CMK (cell line): ENCODE measurements around the gene ZFP1.
"Not testable (repeated sequence)": the region's sequence is repeated elsewhere in the genome, so short reads cannot be mapped to it uniquely, and the experiment has no call there.

Experiments used
- DNase-seq: peaks from one replicate; pipeline ENCODE4 v3.0.0-alpha.2; 2010; ENCODE audit warnings: low read depth

ZFP1 gene

DNA sequence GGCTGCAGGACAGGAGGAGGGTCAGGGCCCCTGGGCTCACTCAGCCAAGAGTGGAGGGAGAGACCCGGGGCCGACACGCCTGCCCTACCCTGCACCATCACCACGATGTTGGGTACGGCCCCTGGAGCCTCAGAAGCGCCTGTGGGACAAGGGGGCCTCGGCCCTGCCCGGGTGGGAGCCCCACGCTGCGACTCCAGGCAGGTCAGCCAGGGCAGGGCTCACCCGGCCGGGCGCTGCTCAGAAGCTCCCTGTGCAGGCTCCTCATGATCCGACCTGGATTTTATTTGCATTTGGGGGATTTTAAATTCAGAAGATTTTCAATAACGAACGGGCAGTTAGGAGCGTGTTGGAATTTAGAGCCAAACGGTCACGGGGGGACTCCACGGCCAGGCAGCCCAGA lies 56.6 kb downstream of the ZFP1 start:
- not testable (repeated sequence) for DNase-seq

- DNase-seq: not testable (repeated sequence)
These were observed 57.1 kb downstream of the ZFP1 start for GRCh38 chr16:75205438-75205837.

GRCh38 chr16:75205961-75206748 lies 57.8 kb downstream of the ZFP1 start:
- not testable (repeated sequence) for DNase-seq

DNA sequence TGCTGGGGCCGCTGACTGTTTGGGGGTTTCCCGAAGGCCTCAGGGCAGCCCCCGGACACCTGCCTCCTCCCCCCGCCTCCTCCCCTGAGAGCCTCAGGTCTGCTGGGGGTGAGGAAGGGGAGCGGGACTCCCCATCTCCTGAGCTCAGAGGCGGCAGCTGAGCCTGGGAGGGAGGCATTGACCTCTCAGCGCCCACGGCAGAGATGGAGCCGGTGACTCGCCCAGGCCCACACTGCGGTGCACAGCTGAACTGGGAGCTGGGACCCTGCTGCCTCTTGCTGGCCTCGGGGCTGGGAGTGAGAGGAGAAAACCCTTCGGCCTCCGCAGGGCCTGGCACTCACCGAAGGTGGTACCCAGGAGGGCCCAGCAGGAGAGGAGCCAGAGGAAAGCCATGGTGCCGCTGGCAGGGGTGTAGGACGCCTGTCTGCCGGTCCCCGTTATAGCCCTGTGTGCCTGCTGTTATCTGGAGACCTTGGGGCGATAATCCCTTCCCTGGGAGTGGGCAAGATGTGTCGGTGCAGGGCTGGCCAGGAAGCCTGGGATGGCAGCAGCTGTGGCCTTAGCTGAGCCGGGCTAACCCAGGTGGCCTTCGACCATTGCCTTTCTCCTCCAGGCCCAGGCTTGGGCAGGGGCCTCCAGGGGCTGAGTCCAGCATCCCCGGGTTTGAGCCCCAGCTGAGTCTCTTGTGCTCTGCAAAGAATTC lies 58.6 kb downstream of the ZFP1 start, which contains the start of gene CTRB2:
CTRB2 (minus strand) TSS at position 413 of the 703 bp plus-strand sequence; CDS start at position 393, 20 bp downstream.
- DNase-seq: no peak

DNA sequence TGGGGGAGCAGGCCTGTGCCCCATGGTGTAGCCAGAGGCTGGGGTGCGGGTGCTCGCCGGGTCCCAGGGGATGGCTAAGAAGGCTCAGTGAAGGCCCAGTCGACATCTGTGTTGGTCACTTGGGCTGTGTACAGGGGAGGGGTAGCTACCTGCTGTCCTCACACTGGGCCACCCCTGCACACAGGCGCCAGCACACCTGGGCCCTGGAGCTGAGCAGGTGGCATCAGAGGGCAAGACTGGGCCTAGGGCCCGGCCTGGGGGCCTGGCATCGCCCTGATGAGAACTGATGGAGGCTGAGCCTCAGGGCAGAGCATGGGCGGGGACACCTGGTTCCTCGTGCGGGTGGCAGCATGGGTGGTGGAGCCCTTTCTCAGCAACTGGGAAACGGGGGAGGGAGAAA lies 59.5 kb downstream of the ZFP1 start:
- no peak for DNase-seq

- DNase-seq: no peak
These were observed 60.0 kb downstream of the ZFP1 start for GRCh38 chr16:75208242-75208825.

DNA sequence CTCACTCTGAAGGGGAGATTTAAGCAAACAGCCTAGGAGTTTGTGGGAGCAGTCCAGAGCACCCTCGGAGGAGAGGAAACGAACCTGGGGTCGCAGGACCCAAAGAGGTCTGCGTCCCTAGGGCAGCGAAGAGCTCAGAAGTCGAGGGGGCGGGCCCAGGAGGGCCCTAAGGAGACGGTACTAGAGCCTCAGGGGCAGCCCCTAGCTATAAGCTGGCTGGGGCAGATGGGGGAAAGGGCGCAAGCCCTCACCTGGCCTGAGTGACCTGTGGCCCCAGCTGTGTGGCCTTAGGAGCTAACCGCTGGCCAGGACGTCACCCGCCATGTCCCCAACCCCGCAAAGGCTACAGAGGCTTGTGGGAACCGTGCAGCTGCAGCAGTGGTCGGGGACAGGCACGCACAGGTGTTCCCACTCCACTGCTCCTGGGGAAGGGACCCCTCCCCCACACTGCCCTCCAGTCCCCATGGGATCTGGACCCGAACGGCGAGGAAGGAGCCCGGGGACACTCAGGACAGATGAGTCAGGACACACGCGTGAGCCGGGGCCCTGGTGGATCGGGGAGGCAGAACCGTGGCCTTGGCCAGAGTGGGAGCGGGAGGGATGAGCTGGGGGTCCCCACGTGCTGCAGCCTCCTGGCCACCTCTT lies 60.7 kb downstream of the ZFP1 start:
- no peak for DNase-seq

DNA sequence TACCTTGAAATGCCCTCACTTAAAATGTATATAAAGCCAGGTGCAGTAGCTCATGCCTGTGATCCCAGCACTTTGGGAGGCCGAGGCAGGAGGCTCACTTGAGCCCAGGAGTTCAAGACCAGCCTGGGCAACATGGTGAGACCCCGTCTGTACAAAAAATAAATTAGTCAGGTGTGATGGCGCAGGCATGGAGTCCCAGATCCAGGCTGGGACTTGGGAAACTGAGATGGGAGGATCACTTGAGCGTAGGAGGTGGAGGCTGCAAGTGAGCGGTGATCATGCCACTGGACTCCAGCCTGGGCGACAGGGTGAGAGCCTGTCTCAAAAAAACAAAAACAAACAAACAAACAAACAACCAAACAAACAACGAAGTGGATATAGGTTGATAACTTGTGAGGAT lies 61.2 kb downstream of the ZFP1 start:
- DNase-seq: not testable (repeated sequence)

DNA sequence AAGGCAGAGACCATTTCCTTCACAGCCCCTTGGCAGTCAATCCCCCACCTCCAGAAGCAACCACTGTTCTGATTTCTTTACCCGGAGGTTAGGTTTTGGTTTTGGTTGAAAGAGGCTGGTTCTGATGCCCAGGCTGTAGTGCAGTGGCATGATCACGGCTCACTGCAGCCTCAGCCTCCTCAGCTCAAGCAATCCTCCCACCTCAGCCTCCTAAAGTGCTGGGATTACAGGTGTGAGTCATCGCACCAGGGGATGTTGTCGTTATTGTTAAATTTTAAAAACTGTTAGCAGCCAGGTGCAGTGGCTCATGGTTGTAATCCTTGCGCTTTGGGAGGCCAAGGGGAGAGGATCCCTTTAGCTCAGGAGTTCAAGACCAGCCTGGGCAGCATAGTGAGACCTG lies 61.6 kb downstream of the ZFP1 start:
- DNase-seq: no peak

DNA sequence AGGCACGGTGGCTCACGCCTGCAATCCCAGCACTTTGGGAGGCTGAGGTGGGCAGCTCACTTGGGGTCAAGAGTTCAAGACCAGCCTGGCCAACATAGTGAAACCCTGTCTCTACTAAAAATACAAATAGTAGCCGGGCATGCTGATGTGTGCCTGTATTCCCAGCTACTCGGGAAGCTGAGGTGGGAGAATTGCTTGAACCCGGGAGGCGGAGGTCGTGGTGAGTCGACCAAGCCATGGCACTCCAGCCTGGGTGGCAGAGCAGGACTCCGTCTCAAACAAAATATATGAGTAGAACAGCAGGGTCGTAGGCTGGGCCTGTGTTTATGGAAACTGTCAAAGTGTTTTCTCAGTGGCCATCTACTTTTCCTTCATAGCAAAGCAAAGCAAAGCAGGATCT lies 63.0 kb downstream of the ZFP1 start:
- not testable (repeated sequence) for DNase-seq

- DNase-seq: no peak
These were observed 67.8 kb downstream of the ZFP1 start for GRCh38 chr16:75216127-75216526.

DNA sequence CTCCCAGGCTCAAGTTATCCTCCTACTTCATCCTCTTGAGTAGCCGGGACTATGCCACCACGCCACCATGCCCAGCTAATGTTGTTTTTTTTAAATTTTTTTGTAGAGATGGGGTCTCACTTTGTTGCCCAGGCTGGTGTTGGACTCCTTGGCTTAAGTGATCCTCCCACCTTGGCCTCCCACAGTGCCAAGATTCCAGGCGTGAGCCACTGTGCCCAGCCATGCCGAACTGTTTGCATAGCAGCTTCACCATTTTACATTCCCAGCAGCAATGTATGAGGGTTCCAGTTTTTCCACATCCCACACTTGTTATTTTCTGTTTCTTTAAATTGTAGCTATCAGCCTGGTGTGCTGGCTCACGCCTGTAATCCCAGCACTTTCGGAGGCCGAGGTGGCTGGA lies 68.3 kb downstream of the ZFP1 start:
- no peak for DNase-seq

DNA sequence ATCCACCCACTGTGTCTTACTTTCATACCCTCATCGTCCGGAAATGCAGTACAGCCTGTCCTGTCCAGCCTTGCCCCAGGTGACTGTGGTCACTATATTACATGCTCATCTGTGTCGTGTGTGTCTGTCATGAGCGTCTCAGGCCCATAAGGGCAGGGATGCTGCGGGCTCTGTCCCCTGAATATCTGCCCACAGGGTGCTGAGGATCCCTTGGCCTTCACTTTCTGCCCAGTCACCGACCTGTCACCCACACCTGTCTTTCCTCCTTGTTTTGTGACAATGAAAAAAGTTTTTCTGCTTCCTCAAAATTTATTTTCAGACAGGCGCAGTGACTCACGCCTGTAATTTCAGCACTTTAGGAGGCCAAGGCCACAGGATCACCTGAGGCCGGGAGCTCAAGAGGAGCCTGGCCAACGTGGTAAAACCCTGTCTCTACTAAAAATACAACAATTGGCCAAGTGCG lies 69.1 kb downstream of the ZFP1 start:
- DNase-seq: no peak

- no peak for DNase-seq
These were observed 70.1 kb downstream of the ZFP1 start, which contains the start of gene CTRB1 for GRCh38 chr16:75218256-75219076. TSS of gene CTRB1 (plus strand) at chr16:75218988. CDS start at chr16:75219008, 20 bp downstream.

DNA sequence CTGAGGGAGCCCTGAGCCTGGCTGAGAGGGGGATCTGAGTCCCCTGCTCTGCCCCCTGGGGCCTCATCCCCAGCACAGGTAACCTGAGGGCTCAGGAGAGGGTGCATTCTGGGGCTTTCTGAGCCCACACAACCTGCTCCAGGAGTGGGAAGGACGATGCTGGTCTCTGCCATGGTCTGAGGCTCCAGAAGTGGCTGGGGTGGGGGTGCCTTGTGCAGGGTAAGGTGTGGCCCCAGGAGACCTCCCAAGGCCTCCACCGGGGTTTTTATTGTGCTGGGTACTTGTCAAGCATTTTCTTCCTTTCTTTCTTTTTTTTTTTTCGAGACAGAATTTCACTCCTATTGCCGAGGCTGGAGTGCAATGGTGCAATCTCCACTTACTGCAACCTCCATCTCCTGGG lies 70.8 kb downstream of the ZFP1 start:
- DNase-seq: no peak

DNA sequence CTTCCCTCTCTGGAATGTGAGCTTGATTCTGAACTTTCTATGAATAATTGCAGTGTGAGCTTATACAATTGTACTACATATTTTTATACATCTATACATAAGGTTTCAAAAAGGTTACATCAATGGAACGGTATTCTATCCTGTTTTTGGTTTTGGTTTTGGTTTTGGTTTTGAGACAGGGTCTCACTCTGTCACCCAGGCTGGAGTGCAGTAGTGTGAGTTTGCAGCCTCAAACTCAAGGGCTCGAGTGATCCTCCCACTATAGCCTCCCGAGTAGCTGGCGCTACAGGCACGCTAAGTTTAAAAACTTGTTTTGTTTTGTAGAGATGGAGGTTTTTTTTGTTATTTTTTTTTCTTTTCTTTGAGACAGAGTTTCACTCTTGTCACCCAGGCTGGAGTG lies 71.5 kb downstream of the ZFP1 start:
- DNase-seq: no peak
